Activated CD4-positive, alpha-beta T cell treated with anti-CD3 and anti-CD28 coated beads for 24 hours (primary cell): ENCODE results near the gene NACC2.
"Not testable (repeated sequence)": the region's sequence is repeated elsewhere in the genome, so short reads cannot be mapped to it uniquely, and the experiment has no call there.

Experiments
- DNase-seq, 2 donors: peaks; one replicate each; pipeline ENCODE4 v3.0.0-alpha.2; 2020; ENCODE audit warnings: low read depth in 2 of 2

Gene NACC2

GRCh38 chr9:136080716-136081112 is 14.4 kb downstream of the NACC2 start:
- no peak for DNase-seq

GRCh38 chr9:136079916-136080246 is 15.2 kb downstream of the NACC2 start:
- no peak for DNase-seq

- DNase-seq: no peak
Observed at GRCh38 chr9:136079211-136079915, 15.7 kb downstream of the NACC2 start.

DNA sequence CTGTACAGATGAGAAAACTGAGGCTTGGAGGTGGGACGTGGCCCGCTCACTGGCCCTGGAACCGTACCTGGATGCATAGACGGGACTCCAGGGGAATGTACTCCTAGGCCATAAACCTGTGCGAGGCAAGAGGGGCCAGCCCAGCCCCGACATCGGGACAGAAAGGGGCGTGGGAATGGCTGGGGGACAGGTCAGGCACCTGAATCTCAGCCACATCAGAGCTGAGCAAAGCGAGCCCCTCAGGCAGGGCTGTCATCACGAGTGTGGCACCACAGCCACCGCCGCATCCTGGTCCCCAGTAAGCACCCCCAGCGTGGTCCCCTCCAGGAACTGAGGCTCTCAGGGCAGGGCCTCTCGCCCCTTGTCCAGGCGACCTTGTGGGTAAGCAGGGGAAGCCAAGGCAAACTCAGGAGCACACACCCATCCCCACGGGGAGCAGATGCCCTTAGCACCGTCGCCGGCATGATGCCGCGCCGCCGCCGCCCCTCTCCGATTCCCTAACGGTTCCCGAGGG is 16.5 kb downstream of the NACC2 start:
- no peak for DNase-seq

- DNase-seq: no peak
Observed at GRCh38 chr9:136078024-136078423, 17.1 kb downstream of the NACC2 start.

DNA sequence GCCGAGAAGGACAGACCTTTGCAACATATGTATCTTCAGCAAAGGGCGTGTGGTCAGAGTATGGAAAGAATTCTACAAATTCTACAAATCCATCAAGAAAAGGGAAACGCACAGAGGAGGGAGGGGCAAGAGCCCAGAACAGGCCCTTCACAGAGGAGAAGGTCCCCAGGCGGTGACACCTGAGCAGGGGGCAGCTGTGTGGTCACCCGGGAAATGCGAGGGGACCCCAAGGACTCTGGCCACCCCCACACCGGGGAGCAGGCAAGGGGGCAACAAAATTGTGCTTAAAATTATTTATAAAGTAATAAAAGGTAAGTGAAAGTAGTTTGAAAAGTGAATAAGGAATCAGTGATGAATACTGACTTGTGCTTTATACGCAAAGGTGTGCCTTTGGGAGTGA is 17.6 kb downstream of the NACC2 start:
- DNase-seq: no peak

DNA sequence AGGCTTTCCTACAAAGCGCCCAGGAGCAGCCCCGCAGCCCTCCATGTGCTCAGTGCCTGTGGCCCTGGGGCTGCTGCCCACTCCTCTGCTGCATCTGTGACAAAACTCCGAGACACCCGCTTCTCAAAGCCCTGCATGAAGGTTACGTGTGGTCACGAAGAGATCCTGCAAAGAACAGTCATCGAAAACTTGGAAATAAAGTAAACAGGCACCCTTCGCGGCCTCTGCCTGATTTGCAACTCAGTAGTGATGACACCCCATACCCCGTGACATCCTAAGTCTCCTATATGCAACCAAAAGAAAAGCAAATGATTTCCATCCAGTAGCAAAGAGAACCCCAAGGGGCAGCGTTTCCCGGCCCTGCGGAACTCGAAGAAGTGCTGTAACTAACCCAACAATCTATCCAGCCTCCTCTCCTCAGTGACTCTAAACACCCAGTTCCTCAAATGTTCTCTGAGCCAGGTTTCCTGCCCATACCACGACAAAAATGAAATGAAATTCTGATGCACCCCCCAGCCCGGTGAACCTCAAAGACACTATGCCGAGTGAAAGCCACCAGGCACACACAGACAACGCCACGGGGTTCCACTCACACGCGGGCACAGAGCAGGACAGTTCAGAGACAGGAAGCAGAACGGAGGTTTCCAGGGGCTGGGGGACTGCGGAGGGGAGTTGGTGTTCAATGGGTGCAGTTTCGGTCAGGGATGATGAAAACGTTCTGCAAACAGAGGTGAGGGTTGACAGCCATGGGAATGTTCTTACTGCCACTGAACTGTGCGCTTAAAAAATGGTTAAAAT is 19.0 kb downstream of the NACC2 start:
- DNase-seq: no peak

- no peak for DNase-seq
Observed at GRCh38 chr9:136075134-136075841, 19.8 kb downstream of the NACC2 start.

DNA sequence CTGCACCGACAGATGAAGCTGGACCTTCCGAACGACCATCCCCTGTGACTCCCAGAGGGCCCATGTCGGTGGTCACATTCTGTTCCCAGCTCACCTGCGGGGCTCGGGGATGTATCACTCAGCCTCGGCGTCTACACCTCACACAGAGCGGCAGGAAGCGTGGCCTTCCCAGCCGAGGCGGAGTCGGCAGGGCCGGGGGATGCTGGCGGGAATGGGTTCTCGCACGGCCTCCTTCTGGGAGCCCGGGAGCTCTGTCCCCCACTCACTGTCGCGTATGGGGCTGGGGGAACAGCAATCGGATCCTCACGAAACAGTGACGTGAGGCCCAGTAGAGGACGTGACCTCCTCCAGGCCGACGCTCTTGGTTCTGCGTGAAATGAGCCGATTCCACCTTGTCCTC is 20.4 kb downstream of the NACC2 start:
- DNase-seq: no peak

GRCh38 chr9:136062657-136063439 is 32.2 kb downstream of the NACC2 start:
- no peak for DNase-seq

DNA sequence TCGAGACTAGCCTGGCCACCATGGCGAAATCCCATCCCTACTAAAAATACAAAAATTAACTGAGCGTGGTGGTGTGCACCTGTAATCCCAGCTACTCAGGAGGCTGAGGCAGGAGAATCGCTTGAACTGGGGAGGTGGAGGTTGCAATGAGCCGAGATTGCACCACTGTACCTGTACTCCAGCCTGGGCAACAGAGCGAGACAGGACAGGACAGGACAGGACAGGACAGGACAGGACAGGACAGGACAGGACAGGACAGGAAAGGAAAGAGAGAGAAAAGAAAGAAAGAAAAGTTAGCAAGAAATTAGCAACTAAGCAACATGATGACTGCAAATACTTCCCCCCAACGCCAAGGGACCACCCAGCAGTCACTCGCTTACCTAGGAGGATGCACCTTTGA is 33.2 kb downstream of the NACC2 start:
- not testable (repeated sequence) for DNase-seq

GRCh38 chr9:136061405-136061804 is 33.7 kb downstream of the NACC2 start:
- no peak for DNase-seq

- DNase-seq: no peak
Observed at GRCh38 chr9:136060671-136061371, 34.3 kb downstream of the NACC2 start.

- DNase-seq: no peak
Observed at GRCh38 chr9:136059851-136060670, 35.0 kb downstream of the NACC2 start.

GRCh38 chr9:136059321-136059791 is 35.7 kb downstream of the NACC2 start:
- DNase-seq: no peak

DNA sequence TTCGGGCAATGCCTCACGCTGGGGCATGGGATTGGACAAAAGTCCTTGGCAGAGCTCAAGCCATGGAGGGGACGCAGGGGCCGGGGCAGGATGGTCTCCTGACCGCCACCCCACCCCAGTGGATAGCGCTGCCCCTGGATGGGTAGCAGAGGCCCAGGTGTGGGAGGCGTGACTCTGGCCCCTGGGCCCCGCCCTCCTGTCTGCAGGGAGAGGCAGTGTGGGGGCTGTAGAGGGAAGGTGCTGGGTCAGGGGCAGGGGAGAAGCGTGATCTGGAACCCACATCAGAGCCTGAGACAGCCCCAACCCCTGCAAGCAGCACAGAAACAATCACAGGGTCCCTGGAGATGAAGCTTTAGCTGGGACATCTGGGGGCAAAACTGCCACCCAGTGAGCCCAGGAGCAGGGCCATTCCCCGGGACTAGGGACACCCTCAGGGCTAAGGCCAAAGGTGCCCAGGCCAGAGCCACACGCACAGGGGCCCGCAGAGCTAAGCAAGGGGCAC is 36.2 kb downstream of the NACC2 start:
- no peak for DNase-seq

- no peak for DNase-seq
Observed at GRCh38 chr9:136058084-136058483, 37.0 kb downstream of the NACC2 start.

- no peak for DNase-seq
Observed at GRCh38 chr9:136057236-136058081, 37.6 kb downstream of the NACC2 start.
